ENCODE results near the gene LPAR1.

- TF ChIP-seq CTCF (IDR thresholded peaks at IDR 0.05; ENCODE audit: low read depth, low read length) (peak; percentile 9; the same call in 1 of the 2 replicates), EZH2phosphoT487 (IDR thresholded peaks at IDR 0.05; ENCODE audit: low read depth) (no peak)
These were observed 187.7 kb downstream of the LPAR1 start for GRCh38 chr9:110850401-110851135.
